DND-41 (cell line): ENCODE results near the gene CMTM7.
A peak's percentile ranks its signal among the peaks of the same experiment; 100 is the strongest.

Experiments
- ATAC-seq: fragments of 200-7000 bp; cut with Tn5 transposase; 3 replicates; pipeline ENCODE4 v1.9.1; 2021; ENCODE audit warnings: low read depth; ENCODE audit not compliant: insufficient read depth
- DNase-seq: peaks from one replicate; pipeline ENCODE4 v3.0.0-alpha.2; 2020
- H2AFZ ChIP-seq: 2 replicates; pipeline ENCODE4 v1.6.0; 2012; ENCODE audit warnings: low read depth, low read length
- H3K27ac ChIP-seq: 2 replicates; pipeline ENCODE4 v1.5.1; 2012; ENCODE audit warnings: low read length, inconsistent platforms
- H3K27me3 ChIP-seq: fragments of 200-600 bp; sonication (generic); 2 replicates; pipeline ENCODE4 v1.6.0; 2012; ENCODE audit warnings: low read length, mild to moderate bottlenecking, inconsistent platforms; ENCODE audit not compliant: insufficient read depth, poor library complexity
- H3K36me3 ChIP-seq: 2 replicates; pipeline ENCODE4 v1.5.1; 2012; ENCODE audit warnings: low read length, inconsistent platforms; ENCODE audit not compliant: insufficient read depth
- H3K4me1 ChIP-seq: 2 replicates; pipeline ENCODE4 v1.5.1; 2012; ENCODE audit warnings: mild to moderate bottlenecking, low read length; ENCODE audit not compliant: insufficient read depth
- H3K4me2 ChIP-seq: 2 replicates; pipeline ENCODE4 v1.6.0; 2012; ENCODE audit warnings: mild to moderate bottlenecking, moderate library complexity, low read length, inconsistent platforms; ENCODE audit not compliant: insufficient read depth
- H3K4me3 ChIP-seq, 2 experiments: fragments of 200-600 bp in 1 of 2; shearing (Covaris generic) in 1 of 2; 2 replicates each; pipeline ENCODE4 v1.5.1; 2012 to 2016; ENCODE audit warnings: inconsistent platforms in 2 of 2, low read length in 2 of 2, mild to moderate bottlenecking in 2 of 2, low read depth in 1 of 2, moderate library complexity in 1 of 2
- H3K79me2 ChIP-seq: 2 replicates; pipeline ENCODE4 v1.6.0; 2012; ENCODE audit warnings: low read length, inconsistent platforms; ENCODE audit not compliant: insufficient read depth
- H3K9ac ChIP-seq: 2 replicates; pipeline ENCODE4 v1.6.0; 2012; ENCODE audit warnings: low read depth, mild to moderate bottlenecking, inconsistent platforms, low read length, moderate library complexity
- H3K9me3 ChIP-seq: 2 replicates; pipeline ENCODE4 v1.5.1; 2012; ENCODE audit warnings: low read length, moderate library complexity, mild to moderate bottlenecking, inconsistent platforms; ENCODE audit not compliant: insufficient read depth, severe bottlenecking
- H4K20me1 ChIP-seq: 2 replicates; pipeline ENCODE4 v1.6.0; 2012; ENCODE audit warnings: low read length; ENCODE audit not compliant: insufficient read depth
- EZH2 ChIP-seq: IDR thresholded peaks from 3 replicates; pipeline ENCODE4 v1.6.1; 2012; ENCODE audit warnings: borderline replicate concordance, low read depth, mild to moderate bottlenecking, moderate library complexity, low read length, inconsistent platforms; ENCODE audit not compliant: severe bottlenecking
- TF ChIP-seq, protein P1 (sequence below): IDR thresholded peaks from 2 replicates; pipeline ENCODE4 v1.5.1; 2012; ENCODE audit warnings: borderline replicate concordance, low read length, moderate library complexity, mild to moderate bottlenecking; ENCODE audit not compliant: poor library complexity, severe bottlenecking; ENCODE audit errors: extremely low read depth

The CMTM7 gene

DNA sequence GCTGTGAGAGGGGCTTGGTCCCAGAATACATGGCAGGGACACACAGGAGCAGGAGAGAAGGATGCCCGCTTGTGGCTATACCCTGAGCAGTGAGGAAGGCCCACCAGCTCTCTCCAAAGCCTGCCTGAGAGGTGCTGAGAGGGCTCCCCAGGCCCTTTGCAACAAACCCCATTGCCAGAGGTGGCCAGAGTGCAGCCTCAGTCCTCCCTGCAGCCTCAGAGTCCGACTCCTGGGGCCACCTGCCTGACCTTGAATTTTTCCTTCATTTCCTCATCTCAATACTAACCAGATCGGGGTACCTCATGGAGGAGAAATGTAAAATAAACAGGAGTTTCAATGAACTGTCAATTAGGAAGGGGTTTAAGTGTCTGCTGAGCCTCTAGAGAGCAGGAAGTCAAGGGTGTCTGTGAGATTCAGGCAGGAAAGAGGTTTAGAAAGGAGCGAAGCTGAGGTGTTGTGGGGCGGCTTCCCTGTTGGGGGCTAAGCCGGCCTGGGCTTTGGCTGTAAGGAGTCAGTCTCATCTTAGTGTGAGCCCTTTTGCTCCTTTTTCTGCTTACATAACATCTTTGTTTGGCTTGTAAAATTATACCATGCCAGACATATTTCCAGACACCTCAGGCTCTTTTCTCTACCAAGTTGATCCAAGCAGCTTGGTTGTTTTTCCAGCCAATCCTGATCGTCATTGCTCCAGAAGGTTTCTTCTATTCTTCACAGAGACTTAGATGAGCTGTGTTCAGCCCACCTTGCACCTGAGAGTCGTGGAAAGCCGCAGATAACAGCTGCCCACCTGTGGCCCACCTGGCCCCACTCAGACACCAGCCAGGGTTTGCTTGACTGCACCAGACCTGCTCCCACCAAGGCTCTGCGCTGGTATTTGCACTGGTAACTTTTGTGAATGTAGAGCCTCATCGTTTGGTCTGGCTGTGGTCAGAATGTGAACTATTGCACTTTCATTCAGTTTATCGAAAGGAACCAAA lies 36.7 kb downstream of the CMTM7 start:
- peak; percentile 73 for ATAC-seq
- Histone ChIP-seq H2AFZ (no peak overlapping the region), H3K79me2 (peaks cover 86% of the 10 kb centered on the region), H3K27ac (peak overlapping the region; percentile 51), H3K9me3 (no peaks in the 10 kb centered on the region), H3K27me3 (no peaks in the 10 kb centered on the region), H4K20me1 (no peaks in the 10 kb centered on the region), H3K4me1 (peaks cover 71% of the 10 kb centered on the region), H3K4me2 (peak overlapping the region; percentile 3), H3K9ac (peak overlapping the region; percentile 13), H3K36me3 (0 out of 2 replicates have a peak, but pooled peaks cover 4% of the 10 kb centered on the region), H3K4me3 (no peak overlapping the region)
- peak; percentile 61 for DNase-seq
- TF ChIP-seq, protein P1, sequence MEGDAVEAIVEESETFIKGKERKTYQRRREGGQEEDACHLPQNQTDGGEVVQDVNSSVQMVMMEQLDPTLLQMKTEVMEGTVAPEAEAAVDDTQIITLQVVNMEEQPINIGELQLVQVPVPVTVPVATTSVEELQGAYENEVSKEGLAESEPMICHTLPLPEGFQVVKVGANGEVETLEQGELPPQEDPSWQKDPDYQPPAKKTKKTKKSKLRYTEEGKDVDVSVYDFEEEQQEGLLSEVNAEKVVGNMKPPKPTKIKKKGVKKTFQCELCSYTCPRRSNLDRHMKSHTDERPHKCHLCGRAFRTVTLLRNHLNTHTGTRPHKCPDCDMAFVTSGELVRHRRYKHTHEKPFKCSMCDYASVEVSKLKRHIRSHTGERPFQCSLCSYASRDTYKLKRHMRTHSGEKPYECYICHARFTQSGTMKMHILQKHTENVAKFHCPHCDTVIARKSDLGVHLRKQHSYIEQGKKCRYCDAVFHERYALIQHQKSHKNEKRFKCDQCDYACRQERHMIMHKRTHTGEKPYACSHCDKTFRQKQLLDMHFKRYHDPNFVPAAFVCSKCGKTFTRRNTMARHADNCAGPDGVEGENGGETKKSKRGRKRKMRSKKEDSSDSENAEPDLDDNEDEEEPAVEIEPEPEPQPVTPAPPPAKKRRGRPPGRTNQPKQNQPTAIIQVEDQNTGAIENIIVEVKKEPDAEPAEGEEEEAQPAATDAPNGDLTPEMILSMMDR = no peak
- TF ChIP-seq EZH2 = no peak

DNA sequence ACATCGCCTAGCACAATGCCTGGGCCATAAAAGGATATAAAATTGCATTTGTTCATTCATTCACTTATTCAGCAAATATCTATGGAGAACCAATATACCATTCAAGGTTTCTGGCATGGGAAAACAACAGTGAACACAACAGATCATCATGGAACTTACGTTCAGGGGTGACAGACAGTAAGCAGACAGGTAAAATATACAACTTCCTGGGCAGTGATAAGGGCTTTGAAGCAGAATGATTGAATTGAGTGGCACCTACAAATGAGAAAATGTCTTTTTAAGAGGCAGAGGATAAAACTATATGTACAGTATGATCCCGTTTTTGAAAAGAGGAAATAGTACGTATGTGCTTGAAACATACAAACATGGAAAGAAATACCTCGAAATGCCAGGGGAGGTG lies 39.2 kb downstream of the CMTM7 start:
- ATAC-seq = no peak
- H3K4me2 ChIP-seq = no peak overlapping the region
- no peak for DNase-seq
- H3K79me2 ChIP-seq = peaks cover 82% of the 10 kb centered on the region
- 0 out of 2 replicates have a peak, but pooled peaks cover 4% of the 10 kb centered on the region for H3K36me3 ChIP-seq
- H3K9ac ChIP-seq = no peak overlapping the region
- H2AFZ ChIP-seq = no peak overlapping the region
- no peak overlapping the region for H3K27ac ChIP-seq
- peaks cover 57% of the 10 kb centered on the region for H3K4me1 ChIP-seq
- no peak overlapping the region for H3K4me3 ChIP-seq
- no peaks in the 10 kb centered on the region for H3K27me3 ChIP-seq
- H3K9me3 ChIP-seq = no peaks in the 10 kb centered on the region
- no peaks in the 10 kb centered on the region for H4K20me1 ChIP-seq
- TF ChIP-seq EZH2 = no peak
- TF ChIP-seq, protein P1 = no peak

DNA sequence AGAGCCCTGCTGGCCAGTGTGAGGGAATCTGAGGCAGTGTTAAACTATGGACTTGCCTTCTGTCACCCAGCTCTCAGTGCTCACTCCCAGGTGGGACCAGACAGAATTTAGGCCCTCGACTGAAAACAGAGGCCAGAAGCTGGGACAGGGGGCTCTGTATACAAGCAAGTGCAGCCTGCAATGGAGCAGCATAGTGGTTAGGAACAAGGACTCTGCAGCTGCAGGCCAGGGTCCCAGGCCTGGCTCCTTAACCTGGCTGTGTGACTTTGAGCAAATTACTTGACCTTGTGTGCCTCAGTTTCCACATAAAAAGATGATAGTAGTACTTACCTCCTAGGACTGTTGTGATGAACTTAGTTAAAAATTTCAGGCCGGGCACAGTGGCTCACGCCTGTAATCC lies 39.8 kb downstream of the CMTM7 start:
- Histone ChIP-seq H3K27ac (0 out of 2 replicates have a peak overlapping the region, but pooled peaks have one; percentile 53), H3K9me3 (no peaks in the 10 kb centered on the region), H2AFZ (no peak overlapping the region), H3K4me1 (peaks cover 63% of the 10 kb centered on the region), H3K36me3 (0 out of 2 replicates have a peak, but pooled peaks cover 4% of the 10 kb centered on the region), H3K4me3 (no peak overlapping the region), H4K20me1 (no peaks in the 10 kb centered on the region), H3K4me2 (no peak overlapping the region), H3K9ac (no peak overlapping the region), H3K27me3 (no peaks in the 10 kb centered on the region), H3K79me2 (peaks cover 81% of the 10 kb centered on the region)
- no peak for TF ChIP-seq EZH2
- TF ChIP-seq, protein P1 = no peak
- DNase-seq (no peak), ATAC-seq (no peak)
